GM19395 (cell line): ENCODE data around the gene INTS4.
A peak's percentile ranks its signal among the peaks of the same experiment; 100 is the strongest.
"Not testable (repeated sequence)": the region's sequence is repeated elsewhere in the genome, so short reads cannot be mapped to it uniquely, and the experiment has no call there.

Experiments used
- ATAC-seq: cut with Tn5 transposase; IDR thresholded peaks from one replicate; pipeline ENCODE4 v1.9.1; 2021; ENCODE audit warnings: mild to moderate bottlenecking, moderate library complexity; ENCODE audit not compliant: unreplicated experiment

INTS4 gene, protein sequence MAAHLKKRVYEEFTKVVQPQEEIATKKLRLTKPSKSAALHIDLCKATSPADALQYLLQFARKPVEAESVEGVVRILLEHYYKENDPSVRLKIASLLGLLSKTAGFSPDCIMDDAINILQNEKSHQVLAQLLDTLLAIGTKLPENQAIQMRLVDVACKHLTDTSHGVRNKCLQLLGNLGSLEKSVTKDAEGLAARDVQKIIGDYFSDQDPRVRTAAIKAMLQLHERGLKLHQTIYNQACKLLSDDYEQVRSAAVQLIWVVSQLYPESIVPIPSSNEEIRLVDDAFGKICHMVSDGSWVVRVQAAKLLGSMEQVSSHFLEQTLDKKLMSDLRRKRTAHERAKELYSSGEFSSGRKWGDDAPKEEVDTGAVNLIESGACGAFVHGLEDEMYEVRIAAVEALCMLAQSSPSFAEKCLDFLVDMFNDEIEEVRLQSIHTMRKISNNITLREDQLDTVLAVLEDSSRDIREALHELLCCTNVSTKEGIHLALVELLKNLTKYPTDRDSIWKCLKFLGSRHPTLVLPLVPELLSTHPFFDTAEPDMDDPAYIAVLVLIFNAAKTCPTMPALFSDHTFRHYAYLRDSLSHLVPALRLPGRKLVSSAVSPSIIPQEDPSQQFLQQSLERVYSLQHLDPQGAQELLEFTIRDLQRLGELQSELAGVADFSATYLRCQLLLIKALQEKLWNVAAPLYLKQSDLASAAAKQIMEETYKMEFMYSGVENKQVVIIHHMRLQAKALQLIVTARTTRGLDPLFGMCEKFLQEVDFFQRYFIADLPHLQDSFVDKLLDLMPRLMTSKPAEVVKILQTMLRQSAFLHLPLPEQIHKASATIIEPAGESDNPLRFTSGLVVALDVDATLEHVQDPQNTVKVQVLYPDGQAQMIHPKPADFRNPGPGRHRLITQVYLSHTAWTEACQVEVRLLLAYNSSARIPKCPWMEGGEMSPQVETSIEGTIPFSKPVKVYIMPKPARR

DNA sequence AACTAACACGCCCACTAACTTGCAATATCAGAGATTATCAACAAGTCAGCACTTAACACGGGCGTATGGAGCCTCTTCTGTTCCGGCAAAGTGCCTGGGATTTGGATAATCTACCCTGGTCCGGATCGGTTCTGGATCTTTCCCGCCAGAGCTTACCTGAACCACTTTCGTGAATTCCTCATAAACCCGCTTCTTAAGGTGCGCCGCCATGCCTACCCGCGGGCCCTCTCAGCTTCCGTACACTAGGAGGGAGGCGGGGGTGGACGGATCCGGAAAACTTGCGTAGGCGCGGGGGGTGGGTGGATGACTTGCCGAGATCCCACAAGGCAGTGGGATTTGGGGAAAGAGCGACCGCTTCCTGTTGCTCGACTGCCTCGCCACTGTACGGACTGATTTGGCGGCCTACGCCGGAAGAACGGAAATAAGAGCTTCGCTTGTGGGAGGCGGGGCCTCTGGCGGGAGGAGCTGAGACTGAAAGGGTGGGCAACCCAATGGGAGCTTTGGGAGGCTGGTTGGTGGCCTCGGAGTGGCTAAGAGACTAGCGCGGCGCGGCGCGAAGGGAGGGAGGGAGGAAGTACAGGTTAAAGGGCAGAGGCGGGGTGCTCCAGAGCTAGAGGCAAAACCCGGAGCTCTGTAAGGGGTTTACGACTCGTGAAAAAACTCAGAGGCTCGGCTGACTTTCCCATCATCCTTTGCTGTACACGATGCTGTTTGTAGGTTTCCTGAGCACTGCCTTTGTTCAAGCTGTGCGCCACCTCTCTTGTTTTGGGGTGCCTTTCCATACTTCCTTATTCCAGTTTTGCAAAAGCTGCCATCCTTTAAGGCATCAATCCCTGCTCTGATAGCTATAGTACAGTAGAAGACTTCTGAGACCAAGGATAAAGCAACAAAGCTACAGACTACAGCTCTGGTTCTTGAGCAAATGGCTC is at the start of gene INTS4:
TSS of gene INTS4 (minus strand) at position 235 of the 929 bp plus-strand sequence. CDS start at position 210, 25 bp downstream.
- ATAC-seq, result peak; percentile 99

DNA sequence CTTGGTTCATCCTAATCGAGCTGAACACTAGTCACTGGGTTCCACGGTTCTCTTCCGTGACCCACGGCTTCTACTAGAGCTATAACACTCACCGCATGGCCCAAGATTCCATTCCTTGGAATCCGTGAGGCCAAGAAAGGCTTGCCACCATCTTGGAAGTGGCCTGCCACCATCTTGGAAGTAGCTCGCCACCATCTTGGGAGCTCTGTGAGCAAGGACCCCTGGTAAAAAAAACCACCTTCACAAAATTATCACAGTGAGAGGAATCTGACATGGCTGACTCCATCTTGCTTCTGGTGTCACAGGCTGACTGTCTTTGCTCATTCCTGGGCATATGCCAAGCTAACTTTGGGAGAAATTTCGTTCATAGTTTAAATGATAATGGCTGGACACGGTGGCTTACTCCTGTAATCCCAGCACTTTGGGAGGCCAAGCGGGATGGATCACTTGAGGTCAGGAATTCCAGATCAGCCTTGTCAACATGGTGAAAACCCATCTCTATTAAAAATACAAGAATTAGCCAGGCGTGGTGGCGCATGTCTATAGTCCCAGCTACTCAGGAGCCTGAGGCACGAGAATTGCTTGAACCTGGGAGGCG is 47.5 kb upstream of the INTS4 start:
- ATAC-seq, result no peak

DNA sequence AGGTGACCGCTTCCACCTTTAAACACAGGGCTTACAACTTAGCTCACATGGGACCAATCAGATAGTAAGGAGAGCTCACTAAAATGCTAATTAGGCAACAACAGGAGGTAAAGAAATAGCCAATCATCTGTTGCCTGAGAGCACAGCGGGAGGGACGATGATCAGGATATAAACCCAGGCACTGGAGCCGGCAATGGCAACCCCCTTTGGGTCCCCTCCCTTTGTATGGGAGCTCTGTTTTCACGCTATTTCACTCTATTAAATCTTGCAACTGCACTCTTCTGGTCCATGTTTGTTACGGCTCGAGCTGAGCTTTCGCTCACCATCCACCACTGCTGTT is 46.9 kb upstream of the INTS4 start:
- ATAC-seq, result not testable (repeated sequence)

DNA sequence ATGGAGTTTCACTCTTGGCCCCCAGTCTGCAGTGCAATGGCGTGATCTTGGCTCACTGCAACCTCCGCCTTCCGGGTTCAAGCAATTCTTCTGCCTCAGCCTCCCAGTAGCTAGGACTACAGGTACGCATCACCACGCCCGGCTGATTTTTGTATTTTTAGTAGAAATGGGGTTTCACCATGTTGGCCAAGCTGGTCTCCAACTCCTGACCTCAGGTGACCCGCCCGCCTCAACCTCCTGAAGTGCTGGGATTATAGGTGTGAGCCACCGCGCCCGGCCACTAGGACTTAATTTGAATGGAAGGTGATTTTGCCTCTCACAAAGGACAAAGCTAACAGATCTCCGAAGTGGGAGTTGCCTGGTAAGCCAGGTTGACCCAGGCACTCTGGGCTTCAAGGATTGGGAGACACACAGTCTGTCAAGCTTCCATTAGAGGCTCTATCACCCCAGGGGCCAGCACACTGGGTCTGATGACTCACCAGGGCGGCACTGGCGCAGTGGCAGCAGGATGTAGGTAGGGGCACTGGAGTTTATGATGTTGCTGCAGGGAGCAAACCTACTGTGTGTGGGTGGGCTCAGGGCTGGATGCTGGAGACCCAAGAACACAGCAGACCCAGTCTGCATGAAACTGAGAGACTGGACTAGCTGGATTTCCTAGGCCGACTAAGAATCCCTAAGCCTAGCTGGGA is 46.4 kb upstream of the INTS4 start:
- no peak for ATAC-seq

DNA sequence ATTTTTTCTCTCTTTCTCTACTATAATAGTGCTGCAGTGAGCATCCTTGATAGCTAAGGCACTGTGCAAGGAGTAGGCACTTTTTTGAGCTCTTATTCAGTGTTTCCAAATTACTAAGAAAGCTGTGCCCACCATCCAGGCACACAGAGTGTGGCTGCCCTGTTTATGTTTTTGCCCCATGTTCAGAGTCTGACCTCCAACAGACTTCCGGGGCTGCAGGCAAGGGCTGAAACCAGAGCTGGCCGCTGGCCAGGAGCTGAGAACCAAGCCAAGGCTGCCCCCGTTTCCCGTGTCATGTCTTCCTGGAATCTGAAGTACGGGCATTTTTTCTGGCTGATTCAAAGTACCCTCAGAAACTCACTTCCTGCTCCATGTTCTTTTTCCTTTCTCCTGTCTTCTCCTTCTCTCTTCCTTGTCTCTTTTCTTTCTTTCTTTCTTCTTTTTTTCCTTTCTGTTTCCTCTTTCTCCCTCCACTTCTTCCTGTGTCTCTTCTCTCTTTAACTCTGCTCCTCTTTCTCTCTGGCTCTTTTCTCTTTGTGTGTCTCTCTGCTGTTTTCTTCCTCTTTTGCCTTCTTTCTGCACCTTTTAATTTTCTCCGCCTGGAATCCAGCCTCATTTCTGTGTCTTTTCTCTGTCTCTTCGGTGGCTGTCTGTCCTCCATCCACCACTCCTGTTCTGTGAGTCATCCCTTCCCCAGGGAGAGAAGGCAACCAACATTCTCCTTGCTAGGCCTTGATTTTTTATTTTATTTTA is 45.6 kb upstream of the INTS4 start:
- peak; percentile 76 for ATAC-seq

DNA sequence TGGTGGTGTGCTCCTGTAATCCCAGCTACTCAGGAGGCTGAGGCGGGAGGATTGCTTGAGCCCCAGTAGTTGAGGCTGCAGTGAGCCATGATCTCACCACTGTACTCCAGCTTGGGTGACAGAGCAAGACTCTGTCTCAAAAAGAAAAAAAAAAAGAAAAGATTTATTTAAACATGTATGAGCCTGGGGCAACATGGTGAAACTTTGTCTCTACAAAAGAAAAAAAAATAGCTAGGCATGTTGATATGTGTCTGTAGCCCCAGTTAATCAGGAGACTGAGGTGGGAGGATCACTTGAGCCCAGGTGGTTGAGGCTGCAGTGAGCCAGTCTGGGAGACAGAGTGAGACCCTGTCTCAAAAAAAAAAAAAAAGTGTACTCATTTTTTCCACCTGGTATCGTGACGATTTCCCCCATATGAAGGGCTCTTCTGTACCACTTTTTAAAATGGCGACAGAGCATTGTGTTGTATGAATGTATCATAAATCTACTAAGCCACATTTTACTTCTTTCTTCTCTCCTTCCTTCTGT is 45.0 kb upstream of the INTS4 start:
- no peak for ATAC-seq

DNA sequence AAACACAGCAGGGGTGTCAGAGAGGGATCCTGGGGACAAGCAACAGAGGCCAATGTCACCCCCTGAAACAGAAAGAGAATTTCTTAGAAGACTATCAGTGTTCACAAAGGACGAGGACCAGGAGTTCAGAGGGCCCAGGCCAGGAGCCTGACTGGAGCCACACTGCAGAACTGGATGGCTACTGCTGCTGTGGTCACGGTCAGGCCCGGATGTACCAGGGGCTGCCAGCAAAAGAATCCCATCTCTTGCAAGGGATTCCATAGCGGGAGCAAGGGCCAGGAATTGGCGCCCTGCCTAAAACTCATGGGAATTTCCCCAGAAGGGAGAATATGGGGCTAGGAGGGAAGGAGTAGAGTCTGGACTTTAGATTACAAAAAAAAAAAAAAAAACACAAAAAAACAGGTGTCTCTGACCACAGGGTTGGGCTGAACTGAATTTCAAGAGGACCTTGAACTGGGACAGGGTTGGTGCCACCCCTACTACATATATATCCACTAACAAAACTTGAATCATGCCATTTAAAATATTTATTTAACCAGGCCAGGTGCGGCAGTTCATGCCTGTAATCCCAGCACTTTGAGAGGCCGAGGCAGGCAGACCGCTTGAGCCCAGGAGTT is 44.3 kb upstream of the INTS4 start:
- ATAC-seq, result no peak

DNA sequence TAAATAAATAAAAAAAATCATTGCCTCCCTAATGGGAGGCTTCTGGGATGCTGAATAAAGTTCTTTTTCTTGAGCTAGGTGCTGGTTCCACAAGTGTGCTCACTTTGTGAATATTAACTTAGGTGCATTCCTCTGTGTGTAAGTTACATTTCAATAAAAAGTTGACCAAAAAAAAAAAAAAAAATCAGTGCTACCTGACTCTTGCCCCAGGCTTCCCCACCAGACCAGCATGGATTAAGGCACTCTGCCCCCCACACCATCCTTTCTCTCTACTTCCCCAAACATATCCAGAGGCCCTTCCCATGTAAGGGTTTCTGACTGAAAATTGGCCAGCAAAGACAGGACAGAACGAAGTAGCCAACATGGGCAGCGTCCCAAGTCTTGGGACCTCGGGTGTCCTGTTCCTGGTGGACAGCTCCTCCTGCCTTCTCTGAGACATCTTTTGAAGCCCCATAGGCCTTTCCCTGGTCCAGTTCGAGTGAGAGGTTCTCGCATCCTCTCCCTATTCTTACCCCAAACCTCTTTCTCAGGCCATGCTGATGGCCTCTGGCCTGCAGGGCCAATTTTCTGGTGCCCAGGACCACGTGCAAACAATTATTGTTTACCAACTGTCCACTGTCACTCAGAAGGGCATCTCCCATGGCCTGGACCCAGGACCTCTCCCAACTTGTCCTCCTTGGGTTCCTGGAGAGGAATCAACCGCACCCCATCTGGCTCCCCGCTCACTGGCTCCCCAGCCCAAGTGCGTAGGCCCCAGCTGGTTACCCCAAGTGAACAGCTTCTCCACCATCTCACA is 43.6 kb upstream of the INTS4 start:
- ATAC-seq, result no peak

DNA sequence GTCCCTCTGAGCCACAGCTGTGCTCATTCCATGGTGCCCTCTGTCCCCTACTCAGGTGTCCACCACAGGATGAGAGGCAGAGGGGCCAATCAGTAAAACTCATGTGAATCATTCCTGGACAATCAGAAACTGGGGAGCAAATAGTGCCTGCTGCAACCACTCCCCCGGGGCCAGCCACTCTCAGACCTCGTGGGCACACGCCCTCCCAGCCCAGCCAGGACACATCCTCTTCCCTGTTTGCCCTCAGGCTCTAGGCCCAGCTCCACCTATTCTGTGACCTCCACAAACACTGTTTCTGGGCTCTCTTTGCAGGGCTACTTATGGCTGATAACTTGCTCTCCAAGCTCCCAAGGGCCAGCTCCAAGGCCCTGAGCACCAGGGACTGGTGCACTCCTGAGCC is 42.6 kb upstream of the INTS4 start:
- no peak for ATAC-seq

DNA sequence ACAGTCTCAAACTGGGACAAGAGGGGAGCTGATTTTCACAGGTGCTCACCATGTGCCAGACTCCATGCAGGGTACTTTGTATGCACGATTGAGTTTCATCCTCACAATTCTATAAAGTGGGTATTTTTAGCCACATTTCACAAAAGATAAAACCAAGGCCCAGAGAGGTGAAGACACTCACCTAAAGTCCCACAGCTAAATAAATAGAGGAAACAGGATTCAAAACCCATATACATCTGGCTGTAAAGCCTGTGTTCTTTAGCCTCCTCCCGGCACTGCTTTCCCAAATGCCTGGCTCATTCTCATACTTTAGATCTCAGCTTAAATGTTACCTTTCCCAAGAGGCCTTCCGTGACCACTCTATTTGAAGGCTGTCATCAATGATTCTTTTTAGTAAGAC is 41.8 kb upstream of the INTS4 start:
- ATAC-seq, result no peak

DNA sequence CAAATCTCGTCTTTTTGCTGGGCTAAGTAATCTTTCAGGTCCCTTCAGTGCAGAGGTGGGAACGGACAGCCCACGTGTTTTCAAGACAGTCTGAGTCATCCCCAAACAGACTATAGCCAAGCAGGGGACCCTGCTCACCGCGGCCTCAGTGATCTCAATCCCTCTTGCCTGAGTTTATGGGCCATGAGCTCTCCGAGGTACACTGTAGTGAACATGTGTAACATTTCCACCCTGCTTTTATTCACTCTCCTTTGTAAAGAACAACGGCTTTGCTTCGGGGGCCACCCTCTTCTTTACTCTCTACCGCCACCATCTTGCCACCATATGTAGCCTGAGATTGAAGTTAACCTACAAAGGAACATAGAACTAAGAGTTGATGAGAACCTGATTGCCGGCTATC is 40.2 kb upstream of the INTS4 start:
- no peak for ATAC-seq

DNA sequence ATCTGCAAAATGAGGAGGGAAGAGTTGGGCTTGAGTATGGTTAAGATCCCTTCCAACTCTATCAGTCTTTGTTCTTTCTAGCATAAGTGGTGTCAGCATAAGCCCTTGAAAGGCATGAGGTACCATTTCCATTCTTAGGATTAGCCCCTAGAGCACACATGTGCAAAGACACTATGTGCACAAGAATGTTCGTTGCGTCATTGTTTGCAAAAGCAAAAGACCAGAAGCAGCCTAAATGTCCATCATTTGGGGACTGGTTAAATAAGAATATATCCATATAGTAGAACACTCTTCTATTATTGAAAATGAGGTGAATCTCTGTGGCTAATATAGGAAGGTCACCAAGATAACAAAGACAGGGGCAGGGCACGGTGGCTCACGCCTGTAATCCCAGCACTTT is 38.6 kb upstream of the INTS4 start:
- no peak for ATAC-seq

DNA sequence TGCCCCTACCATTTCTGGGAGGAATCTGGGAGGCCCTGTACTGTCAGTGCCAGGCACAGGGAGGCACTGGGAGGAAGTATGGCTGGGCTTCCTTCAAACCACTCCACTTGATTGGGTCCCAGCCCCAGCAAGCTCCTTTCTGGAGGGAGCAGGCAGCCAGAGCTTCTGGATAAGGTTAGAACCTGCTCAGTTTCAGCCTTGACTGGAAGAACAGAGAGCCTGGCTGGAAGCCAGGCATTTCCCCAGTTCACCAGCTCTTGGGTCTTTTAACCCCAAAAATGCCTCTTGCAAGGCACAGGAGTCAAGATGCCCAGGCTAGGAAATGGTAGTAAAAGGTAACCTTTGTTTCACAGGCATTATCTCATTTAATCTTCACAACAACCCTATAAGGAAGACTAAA is 37.6 kb upstream of the INTS4 start:
- ATAC-seq, result no peak

DNA sequence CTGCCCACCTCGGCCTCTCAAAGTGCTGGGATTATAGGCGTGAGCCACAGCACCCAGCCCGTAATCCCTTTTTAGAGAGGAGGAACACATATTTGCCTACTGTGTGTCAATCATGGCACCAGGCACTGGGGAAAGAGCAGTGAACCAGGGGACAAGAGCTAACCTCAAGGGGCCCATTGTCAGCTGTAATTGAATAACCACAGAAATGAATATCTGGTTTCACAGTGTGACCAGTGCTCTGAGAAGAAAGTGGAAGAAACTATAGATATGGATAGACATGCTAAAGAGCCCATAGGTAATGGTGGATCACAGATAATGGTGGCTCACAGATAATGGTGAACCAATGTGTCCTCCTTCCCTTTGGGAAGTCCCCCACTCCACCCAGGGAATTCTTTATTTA is 37.2 kb upstream of the INTS4 start:
- peak; percentile 72 for ATAC-seq

DNA sequence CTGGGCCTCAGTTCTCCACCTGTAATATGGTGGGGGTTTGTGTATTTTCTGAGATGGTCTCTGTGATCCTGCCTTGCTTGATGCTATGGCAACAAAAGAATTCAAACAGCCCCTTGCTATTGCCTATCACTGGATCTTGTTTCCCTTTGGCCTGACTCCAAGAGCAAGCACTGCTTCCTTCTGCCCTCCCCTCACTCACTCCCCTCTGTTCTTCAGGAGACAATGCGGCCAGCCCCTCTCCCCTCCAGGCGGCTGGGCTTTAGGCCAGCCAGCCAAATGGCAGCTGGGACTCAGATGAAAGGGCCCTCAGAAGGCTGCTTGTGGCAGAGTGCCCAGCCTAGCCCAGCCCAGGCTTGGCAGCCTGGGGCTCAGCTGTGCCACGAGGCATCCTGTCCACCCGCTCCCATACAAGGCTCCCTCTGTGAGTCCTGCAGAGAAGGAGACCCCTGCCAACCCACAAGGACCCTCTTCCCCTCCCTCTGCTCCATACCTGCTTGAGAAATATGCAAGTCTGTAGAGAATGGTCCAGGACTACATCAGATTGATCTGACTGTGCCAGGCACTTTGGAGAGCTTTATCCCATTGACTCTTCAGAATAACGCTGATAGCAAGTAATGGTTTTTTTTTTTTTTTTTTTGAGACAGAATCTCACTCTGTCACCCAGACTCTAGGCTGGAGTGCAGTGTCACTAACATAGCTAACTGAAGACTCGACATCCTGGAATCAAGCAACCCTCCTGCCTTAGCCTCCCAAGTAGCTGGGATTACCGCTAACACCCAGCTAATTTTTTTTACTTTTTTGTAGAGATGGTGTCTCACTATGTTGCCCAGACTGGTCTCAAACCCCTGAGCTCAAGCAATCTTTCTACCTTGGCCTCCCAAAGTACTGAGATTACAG is 36.2 kb upstream of the INTS4 start:
- ATAC-seq, result no peak

DNA sequence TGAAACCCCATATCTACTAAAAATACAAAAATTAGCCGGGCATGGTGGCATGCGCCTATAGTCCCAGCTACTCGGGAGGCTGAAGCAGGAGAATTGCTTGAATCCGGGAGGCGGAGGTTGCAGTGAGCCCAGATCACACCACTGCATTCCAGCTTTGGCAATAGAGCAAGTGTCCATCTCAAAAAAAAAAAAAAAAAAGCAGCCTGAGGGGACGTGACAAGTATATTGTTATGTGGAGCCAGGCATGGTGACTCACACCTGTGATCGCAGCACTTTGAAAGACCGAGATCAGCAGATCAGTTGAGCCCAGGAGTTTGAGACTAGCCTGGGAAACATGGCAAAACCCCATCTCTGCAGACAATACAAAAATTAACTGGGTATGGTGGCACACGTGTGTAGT is 34.0 kb upstream of the INTS4 start:
- ATAC-seq, result not testable (repeated sequence)

DNA sequence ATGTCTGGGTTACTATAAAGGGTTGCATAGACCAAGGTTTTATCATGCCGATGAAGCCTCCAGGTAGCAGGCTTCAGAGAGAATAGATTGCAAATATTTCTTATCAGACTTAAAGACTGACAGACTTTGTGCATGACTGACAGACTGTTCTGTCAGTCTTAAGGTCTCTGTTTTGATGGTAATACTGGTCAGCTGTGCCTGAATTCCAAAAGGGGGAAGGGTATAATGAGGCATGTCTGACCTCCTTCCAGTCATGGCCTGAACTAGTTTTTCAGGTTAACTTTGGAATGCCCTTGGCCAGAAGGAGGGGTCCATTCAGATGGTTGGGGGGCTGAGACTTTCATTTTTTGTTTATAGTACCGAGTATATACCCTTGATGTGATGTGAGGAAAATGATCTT is 33.3 kb upstream of the INTS4 start:
- no peak for ATAC-seq
